Measurements from ENCODE around the gene KCNQ1.

DNA sequence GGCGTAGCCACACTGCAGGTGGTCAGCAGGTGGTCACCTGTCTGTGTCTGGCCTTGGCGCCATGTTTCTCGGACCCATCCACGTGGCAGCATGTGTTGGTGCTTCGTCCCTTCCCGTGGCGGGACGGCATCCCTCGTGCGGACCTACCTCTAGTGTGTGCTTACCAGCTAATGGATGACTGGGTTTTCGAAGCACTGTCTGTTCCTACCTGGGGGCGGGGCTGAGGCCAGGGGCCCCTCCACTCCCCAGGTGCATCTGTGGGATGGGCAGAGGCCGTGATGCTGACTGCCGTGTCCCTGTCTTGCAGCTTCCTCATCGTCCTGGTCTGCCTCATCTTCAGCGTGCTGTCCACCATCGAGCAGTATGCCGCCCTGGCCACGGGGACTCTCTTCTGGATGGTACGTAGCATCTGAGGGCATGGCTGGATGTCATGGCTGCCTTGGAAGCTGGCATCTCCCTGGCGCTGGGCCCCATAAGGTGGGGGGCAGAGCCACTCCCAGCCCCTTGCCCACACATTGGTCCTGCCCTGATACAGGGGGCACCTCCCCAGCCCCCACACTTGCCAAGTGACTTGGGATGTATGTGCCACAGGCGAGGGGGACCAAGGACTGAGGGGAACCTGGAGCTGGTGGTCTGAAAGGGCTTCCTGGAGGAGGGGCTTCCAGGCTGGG, 82.9 kb downstream of the KCNQ1 start:
- TF ChIP-seq, protein P1, sequence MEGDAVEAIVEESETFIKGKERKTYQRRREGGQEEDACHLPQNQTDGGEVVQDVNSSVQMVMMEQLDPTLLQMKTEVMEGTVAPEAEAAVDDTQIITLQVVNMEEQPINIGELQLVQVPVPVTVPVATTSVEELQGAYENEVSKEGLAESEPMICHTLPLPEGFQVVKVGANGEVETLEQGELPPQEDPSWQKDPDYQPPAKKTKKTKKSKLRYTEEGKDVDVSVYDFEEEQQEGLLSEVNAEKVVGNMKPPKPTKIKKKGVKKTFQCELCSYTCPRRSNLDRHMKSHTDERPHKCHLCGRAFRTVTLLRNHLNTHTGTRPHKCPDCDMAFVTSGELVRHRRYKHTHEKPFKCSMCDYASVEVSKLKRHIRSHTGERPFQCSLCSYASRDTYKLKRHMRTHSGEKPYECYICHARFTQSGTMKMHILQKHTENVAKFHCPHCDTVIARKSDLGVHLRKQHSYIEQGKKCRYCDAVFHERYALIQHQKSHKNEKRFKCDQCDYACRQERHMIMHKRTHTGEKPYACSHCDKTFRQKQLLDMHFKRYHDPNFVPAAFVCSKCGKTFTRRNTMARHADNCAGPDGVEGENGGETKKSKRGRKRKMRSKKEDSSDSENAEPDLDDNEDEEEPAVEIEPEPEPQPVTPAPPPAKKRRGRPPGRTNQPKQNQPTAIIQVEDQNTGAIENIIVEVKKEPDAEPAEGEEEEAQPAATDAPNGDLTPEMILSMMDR (conservative IDR thresholded peaks at IDR 0.05 in 1 of 2, IDR thresholded peaks at IDR 0.05 in 1 of 2; ENCODE audit: low read depth in 1 of 2, low read length in 2 of 2): no peak
- no peak for TF ChIP-seq EZH2 (IDR thresholded peaks at IDR 0.05; ENCODE audit: low read length, missing control alignments)

All from fibroblast of lung (primary cell).